ENCODE results near the gene PRR12. TPM values are rescaled to one million over a fixed set of nuclear protein-coding genes. Genes with fewer than 3 reads are reported as not detected.
A peak's percentile ranks its signal among the peaks of the same experiment; 100 is the strongest.

The PRR12 gene
- total RNA-seq, 1 donor from 2014 or later: 64.5 TPM

DNA sequence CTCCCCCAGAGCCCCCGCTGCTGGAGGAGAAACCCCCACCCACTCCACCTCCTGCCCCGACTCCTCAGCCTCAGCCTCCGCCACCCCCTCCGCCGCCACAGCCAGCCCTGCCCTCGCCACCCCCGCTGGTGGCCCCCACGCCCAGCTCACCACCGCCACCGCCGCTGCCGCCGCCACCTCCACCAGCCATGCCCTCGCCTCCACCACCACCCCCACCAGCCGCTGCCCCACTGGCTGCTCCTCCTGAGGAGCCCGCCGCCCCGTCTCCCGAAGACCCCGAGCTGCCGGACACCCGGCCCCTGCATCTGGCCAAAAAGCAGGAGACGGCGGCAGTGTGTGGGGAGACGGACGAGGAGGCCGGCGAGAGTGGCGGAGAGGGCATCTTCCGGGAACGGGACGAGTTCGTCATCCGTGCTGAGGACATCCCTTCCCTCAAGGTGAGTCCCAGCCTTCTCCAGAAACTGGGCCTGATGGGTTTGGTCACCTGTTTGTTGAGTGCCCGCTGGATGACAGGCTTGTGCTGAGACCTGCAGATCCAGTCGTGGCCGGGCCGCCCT is 10.6 kb downstream of the PRR12 start:
- Mint-ChIP-seq H3K4me1 (ENCODE audit: low read depth) (no peaks in the 10 kb centered on the region), H3K36me3 (ENCODE audit: insufficient read depth) (peaks cover 21% of the 10 kb centered on the region), H3K9me3 (ENCODE audit: low read depth) (no peaks in the 10 kb centered on the region), H3K27ac (no peak overlapping the region), H3K4me3 (ENCODE audit: low read depth) (no peak overlapping the region), H3K27me3 (no peaks in the 10 kb centered on the region)
- DNase-seq (ENCODE audit: low spot score, unreplicated experiment): no peak
- TF ChIP-seq, protein P1, sequence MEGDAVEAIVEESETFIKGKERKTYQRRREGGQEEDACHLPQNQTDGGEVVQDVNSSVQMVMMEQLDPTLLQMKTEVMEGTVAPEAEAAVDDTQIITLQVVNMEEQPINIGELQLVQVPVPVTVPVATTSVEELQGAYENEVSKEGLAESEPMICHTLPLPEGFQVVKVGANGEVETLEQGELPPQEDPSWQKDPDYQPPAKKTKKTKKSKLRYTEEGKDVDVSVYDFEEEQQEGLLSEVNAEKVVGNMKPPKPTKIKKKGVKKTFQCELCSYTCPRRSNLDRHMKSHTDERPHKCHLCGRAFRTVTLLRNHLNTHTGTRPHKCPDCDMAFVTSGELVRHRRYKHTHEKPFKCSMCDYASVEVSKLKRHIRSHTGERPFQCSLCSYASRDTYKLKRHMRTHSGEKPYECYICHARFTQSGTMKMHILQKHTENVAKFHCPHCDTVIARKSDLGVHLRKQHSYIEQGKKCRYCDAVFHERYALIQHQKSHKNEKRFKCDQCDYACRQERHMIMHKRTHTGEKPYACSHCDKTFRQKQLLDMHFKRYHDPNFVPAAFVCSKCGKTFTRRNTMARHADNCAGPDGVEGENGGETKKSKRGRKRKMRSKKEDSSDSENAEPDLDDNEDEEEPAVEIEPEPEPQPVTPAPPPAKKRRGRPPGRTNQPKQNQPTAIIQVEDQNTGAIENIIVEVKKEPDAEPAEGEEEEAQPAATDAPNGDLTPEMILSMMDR (IDR thresholded peaks at IDR 0.05; ENCODE audit: unreplicated experiment): no peak

GRCh38 chr19:49602806-49603205 is 11.8 kb downstream of the PRR12 start:
- no peaks in the 10 kb centered on the region for H3K4me1 Mint-ChIP-seq (ENCODE audit: low read depth)
- TF ChIP-seq, protein P1 (IDR thresholded peaks at IDR 0.05; ENCODE audit: unreplicated experiment): no peak
- H3K27ac Mint-ChIP-seq: peak overlapping the region; percentile 64
- peaks cover 24% of the 10 kb centered on the region for H3K36me3 Mint-ChIP-seq (ENCODE audit: insufficient read depth)
- no peaks in the 10 kb centered on the region for H3K9me3 Mint-ChIP-seq (ENCODE audit: low read depth)
- DNase-seq (ENCODE audit: low spot score, unreplicated experiment): no peak
- H3K4me3 Mint-ChIP-seq (ENCODE audit: low read depth): no peak overlapping the region
- no peaks in the 10 kb centered on the region for H3K27me3 Mint-ChIP-seq

DNA sequence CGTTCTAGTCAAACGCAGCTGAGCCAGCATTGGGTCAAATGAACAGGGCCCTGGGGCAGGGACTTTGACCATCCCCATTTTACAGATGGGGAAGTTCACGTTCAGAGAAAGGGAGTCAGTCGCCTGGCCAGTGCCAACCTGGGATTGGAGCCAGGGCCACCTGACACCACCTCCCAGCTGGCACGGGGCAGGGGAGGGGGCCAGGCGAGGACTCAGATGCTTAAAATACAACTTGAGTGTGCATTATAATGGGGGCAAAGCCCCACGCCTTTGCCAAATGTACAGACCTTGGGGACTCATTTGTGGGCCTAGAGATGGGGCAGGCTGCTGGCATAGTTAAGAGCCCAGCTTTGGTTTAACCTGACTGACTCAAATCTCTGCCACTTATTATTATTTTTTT is 14.6 kb downstream of the PRR12 start:
- TF ChIP-seq, protein P1 (IDR thresholded peaks at IDR 0.05; ENCODE audit: unreplicated experiment): no peak
- no peak overlapping the region for H3K4me3 Mint-ChIP-seq (ENCODE audit: low read depth)
- no peak overlapping the region for H3K27ac Mint-ChIP-seq
- H3K9me3 Mint-ChIP-seq (ENCODE audit: low read depth): no peaks in the 10 kb centered on the region
- no peaks in the 10 kb centered on the region for H3K27me3 Mint-ChIP-seq
- H3K36me3 Mint-ChIP-seq (ENCODE audit: insufficient read depth): peaks cover 22% of the 10 kb centered on the region
- no peaks in the 10 kb centered on the region for H3K4me1 Mint-ChIP-seq (ENCODE audit: low read depth)
- no peak for DNase-seq (ENCODE audit: low spot score, unreplicated experiment)

DNA sequence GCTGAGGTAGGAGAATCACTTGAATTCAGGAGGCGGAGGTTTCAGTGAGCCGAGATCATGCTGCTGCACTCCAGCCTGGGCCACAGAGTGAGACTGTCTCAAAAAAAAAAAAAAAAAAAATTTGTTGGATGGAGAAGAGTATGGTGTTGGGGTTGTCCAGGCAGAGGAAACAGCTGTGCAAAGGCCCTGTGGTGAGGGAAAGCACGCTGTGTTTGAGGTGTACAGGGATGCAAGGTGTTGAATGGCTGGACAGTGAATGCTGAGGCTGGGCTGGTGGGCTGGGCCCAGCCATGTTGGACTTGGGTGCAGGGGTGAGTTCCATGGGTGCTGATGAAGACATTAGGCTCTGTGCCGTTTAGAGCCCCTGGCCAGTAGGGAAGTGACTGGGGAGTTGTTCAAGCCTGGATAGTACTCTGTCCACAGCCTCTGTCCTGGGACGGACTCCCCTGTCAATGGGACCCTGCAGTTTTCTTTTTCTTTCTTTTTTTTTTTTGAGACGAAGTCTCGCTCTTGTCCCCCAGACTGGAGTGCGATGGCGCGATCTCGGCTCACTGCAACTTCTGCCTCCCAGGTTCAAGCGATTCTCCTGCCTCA is 18.6 kb downstream of the PRR12 start:
- H3K36me3 Mint-ChIP-seq (ENCODE audit: insufficient read depth): peaks cover 12% of the 10 kb centered on the region
- H3K9me3 Mint-ChIP-seq (ENCODE audit: low read depth): no peaks in the 10 kb centered on the region
- H3K4me1 Mint-ChIP-seq (ENCODE audit: low read depth): no peaks in the 10 kb centered on the region
- peak overlapping the region; percentile 56 for H3K27ac Mint-ChIP-seq
- DNase-seq (ENCODE audit: low spot score, unreplicated experiment): no peak
- no peaks in the 10 kb centered on the region for H3K27me3 Mint-ChIP-seq
- TF ChIP-seq, protein P1 (IDR thresholded peaks at IDR 0.05; ENCODE audit: unreplicated experiment): no peak
- no peak overlapping the region for H3K4me3 Mint-ChIP-seq (ENCODE audit: low read depth)

DNA sequence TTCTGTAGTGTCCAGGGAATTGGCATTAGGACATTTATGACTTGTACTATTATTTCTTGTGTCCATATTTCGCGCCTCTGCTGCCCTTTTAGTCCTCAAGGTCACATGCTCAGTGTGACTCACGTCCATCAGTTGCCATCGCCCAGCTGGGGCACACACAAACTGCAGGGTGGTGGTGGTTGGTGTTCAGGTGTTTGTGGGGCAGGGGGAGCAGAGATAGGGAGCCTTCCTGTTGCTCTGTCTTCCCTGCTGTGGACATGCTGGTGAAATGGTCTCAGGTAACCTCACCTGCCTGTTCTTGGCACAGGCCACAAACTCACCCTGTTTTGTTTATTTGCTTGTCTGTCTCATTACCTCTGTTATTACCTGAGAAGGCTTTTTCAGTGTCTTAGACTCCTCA is 22.4 kb downstream of the PRR12 start:
- H3K9me3 Mint-ChIP-seq (ENCODE audit: low read depth): no peaks in the 10 kb centered on the region
- DNase-seq (ENCODE audit: low spot score, unreplicated experiment): no peak
- H3K4me1 Mint-ChIP-seq (ENCODE audit: low read depth): no peaks in the 10 kb centered on the region

More for the DNA sequence above, 22.4 kb downstream of the PRR12 start:
- peaks cover 9% of the 10 kb centered on the region for H3K36me3 Mint-ChIP-seq (ENCODE audit: insufficient read depth)
- H3K27ac Mint-ChIP-seq: peak overlapping the region; percentile 78
- H3K27me3 Mint-ChIP-seq: no peaks in the 10 kb centered on the region
- TF ChIP-seq, protein P1 (IDR thresholded peaks at IDR 0.05; ENCODE audit: unreplicated experiment): no peak
- no peak overlapping the region for H3K4me3 Mint-ChIP-seq (ENCODE audit: low read depth)
